Measurements from ENCODE around the gene LAMTOR5.
"Not testable (repeated sequence)": the region's sequence is repeated elsewhere in the genome, so short reads cannot be mapped to it uniquely, and the experiment has no call there.

The LAMTOR5 gene

DNA sequence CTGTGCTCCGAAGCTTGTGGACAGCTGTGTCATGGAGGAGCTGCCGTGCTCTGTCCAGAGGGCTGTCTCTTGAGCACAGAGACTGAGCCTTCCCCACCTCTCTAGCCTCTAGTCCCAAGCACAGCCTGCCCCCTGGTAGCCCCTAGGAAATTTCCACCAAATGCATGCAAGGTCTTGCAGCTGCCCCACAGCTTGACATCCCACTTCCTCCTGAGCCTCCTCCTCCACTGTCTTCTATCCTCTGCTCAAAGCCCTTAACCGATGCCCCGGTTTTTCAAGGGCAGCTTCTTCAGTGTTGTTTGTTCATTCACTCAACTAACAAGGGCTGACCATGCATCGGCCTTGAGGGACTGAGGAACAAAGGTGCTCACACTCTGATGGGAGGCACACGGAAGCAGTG is 22.9 kb upstream of the LAMTOR5 start:
- in situ Hi-C loops (cut with MboI; ENCODE audit: low sequenced_read_pairs) = no loop called here

- in situ Hi-C loops (cut with MboI; ENCODE audit: low sequenced_read_pairs) = no loop called here
Measured at GRCh38 chr1:110428946-110429345, 21.5 kb upstream of the LAMTOR5 start.

GRCh38 chr1:110426854-110427253 is 19.4 kb upstream of the LAMTOR5 start:
- in situ Hi-C loops (cut with MboI; ENCODE audit: low sequenced_read_pairs) = no loop called here

DNA sequence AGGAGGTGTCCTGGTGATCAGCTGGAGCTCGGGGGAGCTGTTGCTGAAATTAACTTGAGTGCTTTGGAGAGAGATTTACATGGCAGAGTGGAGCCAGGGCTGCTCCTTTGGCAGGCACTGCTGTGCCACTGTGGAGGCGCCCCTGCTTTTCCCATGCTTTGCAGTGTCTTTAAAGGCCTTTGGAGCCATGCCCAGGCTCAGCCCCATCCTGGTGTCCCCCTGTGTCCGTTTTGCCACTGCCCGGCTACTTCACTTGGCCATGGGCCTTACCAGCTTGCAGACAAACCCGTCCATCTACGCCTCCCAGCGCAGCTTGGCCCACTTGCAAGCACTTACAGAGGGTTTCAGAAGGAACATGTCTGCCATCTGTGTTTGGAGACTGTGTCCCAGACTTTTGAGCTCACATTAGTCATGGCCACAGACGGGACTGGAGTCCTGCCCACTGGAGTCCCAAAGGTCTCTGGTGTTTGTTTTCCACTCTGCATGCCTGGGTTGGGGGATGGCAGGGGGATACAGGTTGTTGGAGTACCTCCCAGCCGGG is 18.2 kb upstream of the LAMTOR5 start:
- in situ Hi-C loops (cut with MboI; ENCODE audit: low sequenced_read_pairs) = no loop called here

DNA sequence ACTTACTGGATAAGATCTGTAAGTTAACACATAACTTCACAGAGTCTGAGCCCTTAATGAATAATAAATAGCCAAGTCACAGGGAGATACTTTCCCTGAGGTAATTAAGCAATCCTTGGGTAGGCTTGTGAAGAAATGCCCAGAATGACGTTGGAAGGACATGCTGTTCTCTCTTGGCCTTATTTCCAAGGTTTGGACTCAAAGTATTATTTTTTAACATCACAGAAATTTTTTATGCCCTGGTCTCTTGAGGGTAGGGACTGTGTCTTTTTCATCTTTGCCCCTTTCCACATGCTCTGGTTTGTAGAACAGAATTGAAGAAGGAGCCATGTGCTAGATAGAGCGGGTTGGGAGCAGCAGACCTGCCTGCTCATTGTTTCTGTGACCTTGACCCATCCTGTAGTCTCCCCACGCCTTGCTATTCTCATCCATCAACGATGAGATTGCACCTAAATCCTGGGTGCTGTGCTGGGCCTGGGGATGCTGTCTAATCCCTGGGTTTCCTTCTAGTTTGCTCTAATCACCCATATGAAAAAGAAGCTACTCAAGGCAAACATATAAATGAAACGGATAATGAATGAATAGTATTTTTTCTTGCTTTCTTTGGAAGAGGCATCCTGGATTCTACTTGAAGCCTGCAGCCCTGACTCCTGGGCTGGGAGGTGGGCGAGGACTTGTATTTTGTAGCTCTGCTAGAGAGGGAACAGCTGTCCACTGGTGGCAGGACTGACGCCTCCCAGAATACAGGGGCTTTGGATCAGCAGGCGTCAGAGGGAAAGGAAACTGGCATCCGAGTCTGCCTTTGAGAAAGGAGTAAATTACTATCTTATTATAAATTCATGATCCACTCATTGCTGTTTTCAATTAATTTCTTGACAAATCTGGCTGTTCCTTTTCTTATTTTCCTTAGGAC is 17.5 kb upstream of the LAMTOR5 start:
- in situ Hi-C loops (cut with MboI; ENCODE audit: low sequenced_read_pairs) = no loop called here

DNA sequence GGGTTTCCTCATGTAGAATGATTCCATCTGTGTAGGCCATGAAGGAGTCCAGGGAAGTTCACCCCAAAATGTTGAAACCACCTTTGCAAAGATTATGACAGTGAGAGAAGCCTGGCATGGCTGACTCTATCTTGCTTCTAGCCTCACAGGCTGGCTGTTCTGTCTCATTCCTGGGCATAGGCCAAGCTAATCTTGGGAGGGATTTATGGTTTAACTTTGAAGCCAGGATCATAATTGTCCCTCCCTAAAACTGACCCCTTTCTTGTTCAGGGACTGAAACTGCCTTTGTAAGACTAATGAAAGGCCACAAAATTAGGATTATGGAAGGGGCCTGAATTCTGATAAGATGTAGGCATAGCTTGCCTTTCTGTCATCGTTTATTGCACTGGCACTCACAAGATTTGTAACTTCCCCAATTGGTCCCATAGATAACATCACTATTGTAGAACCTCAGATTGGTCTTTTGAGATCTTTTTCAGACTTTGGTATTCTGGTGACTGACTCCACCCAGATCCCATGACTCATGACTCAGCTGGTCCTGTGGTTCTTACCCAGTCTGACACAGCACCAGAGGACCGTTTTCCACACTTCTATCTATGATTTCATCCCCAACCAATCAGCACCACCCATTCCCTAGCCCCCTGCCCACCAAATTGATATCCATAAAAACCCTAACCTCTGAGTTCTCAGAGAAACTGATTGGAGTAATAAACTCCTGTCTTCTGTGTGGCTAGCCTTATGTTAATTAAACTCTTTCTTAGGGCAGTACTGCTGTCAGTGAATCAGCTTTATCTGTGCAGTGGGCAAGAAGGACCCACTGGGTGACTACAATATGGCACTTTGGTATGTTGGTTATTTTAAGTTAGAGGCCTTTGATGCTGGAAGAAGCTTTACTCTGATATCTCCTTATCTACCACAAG is 13.6 kb upstream of the LAMTOR5 start:
- in situ Hi-C loops (cut with MboI; ENCODE audit: low sequenced_read_pairs) = no loop called here

GRCh38 chr1:110420023-110420662 is 12.6 kb upstream of the LAMTOR5 start:
- in situ Hi-C loops (cut with MboI; ENCODE audit: low sequenced_read_pairs) = no loop called here

- in situ Hi-C loops (cut with MboI; ENCODE audit: low sequenced_read_pairs) = no loop called here
Measured at GRCh38 chr1:110418729-110419128, 11.2 kb upstream of the LAMTOR5 start.

GRCh38 chr1:110413045-110413444 is 5.6 kb upstream of the LAMTOR5 start:
- in situ Hi-C loops (cut with MboI; ENCODE audit: low sequenced_read_pairs) = not testable (repeated sequence)

DNA sequence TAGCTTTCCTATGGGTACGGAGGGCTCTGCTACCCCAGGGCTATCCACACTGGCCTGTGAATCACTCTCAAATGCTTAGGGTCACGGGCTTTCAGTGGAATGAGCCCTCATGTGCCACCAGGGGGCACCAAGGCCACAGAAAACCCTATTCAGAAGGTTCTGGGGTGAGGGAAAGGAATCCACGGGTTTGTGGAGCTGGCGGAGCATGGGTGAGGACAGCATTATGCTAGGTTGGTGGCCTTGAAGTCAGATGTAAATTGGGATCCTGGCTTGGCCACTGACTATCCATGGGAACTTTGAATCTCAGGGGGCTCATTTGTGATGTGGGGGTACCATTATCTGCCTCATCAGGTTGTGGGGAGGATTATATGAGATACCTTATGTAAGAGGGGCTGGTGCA is 5.1 kb upstream of the LAMTOR5 start:
- in situ Hi-C loops (cut with MboI; ENCODE audit: low sequenced_read_pairs) = no loop called here

DNA sequence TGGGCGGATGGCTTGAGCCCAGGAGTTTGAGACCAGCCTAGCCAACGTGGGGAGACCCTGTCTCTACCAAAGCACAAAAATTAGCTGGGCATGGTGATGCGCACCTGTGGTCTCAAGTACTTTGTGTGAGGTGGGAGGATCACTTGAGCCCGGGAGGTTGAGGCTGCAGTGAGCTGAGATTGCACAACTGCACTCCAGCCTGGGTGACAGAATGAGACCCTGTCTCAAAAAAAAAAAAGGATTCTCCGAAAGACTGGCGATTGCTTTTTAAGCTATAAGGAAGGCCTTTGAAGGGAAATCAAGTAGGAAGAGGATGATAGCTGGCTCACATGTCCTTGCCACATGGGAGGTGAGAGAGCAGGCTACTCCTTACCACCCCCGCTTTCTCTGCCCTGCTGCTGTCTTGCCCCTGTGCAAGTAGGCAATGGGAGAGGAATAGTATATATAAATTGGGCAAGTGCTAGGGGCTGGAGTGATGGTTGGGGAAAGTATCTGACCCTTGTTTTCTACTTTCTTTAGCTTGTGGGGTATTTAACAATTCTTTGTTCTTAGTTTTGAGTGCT is 3.8 kb upstream of the LAMTOR5 start:
- in situ Hi-C loops (cut with MboI; ENCODE audit: low sequenced_read_pairs) = no loop called here

GRCh38 chr1:110409316-110409715 is 1.8 kb upstream of the LAMTOR5 start:
- in situ Hi-C loops (cut with MboI; ENCODE audit: low sequenced_read_pairs) = no loop called here

- in situ Hi-C loops (cut with MboI; ENCODE audit: low sequenced_read_pairs) = no loop called here
Measured at GRCh38 chr1:110408488-110408887, 994 bp upstream of the LAMTOR5 start.

DNA sequence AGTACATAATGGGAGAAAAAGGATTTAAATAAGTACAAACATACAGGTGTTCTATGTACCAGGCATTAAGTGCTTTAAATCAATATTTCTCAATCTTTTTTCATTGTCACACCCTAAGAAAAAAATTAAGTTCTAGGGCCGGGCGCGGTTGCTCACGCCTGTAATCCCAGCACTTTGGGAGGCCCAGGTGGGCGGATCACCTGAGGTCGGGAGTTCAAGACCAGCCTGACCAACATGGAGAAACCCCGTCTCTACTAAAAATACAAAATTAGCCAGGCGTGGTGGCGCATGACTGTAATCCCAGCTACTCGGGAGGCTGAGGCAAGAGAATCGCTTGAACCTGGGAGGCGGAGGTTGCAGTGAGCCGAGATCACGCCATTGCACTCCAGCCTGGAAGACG is 1.1 kb downstream of the LAMTOR5 start:
- in situ Hi-C loops (cut with MboI; ENCODE audit: low sequenced_read_pairs) = not testable (repeated sequence)

GRCh38 chr1:110404401-110404800 is 3.1 kb downstream of the LAMTOR5 start:
- in situ Hi-C loops (cut with MboI; ENCODE audit: low sequenced_read_pairs) = no loop called here

- in situ Hi-C loops (cut with MboI; ENCODE audit: low sequenced_read_pairs) = no loop called here
Measured at GRCh38 chr1:110403805-110404204, 3.7 kb downstream of the LAMTOR5 start.

DNA sequence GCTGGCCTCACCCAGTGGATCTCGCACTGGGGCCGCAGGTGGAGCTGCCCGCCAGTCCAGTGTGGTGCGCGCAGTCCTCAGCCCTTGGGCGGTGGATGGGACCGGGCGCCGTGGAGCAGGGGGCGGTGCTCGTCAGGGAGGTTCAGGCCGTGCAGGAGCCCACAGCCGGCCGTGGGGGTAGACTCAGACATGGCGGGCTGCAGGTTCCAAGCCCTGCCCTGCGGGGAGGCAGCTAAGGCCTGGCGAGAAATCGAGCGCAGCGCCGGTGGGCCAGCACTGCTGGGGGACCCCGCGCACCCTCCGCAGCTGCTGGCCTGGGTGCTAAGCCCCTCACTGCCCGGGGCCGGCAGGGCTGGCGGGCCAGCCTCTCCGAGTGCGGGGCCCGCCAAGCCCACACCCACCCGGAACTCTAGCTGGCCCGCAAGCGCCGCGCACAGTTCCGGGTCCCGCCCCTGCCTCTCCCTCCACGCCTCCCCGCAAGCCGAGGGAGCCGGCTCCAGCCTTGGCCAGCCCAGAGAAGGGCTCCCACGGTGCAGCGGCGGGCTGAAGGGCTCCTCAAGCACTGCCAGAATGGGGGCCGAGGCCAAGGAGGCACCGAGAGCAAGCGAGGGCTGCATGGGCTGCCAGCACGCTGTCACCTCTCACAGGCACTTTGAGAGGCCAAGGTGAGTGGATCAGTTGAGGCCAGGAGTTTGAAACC is 11.1 kb downstream of the LAMTOR5 start:
- in situ Hi-C loops (cut with MboI; ENCODE audit: low sequenced_read_pairs) = not testable (repeated sequence)

GRCh38 chr1:110394493-110394820 is 13.0 kb downstream of the LAMTOR5 start:
- in situ Hi-C loops (cut with MboI; ENCODE audit: low sequenced_read_pairs) = no loop called here

GRCh38 chr1:110393691-110394492 is 13.6 kb downstream of the LAMTOR5 start:
- in situ Hi-C loops (cut with MboI; ENCODE audit: low sequenced_read_pairs) = no loop called here
